ENCODE measurements around the gene VSX1. TPM values are rescaled to one million over a fixed set of nuclear protein-coding genes. Genes with fewer than 3 reads are reported as not detected.

The VSX1 gene
- total RNA-seq, 1 donor from 2014 or later: not detected

- Histone ChIP-seq H3K27ac (no peak overlapping the region), H3K4me1 (peaks cover 75% of the 10 kb centered on the region), H3K27me3 (ENCODE audit: low read depth) (no peaks in the 10 kb centered on the region), H3K36me3 (peaks cover 36% of the 10 kb centered on the region), H3K4me3 (no peak overlapping the region), H3K9me3 (no peaks in the 10 kb centered on the region)
- intact Hi-C loops (cut with DNase I): no loop called here
- ATAC-seq (no peak), DNase-seq (no peak)
- no peak for TF ChIP-seq CTCF (IDR thresholded peaks at IDR 0.05)
Observed at GRCh38 chr20:25044261-25044560, 37.7 kb downstream of the VSX1 start.

GRCh38 chr20:25043499-25044260 is 38.3 kb downstream of the VSX1 start:
- peaks cover 75% of the 10 kb centered on the region for H3K4me1 ChIP-seq
- no peaks in the 10 kb centered on the region for H3K27me3 ChIP-seq (ENCODE audit: low read depth)
- DNase-seq: peak; percentile 31
- no peak for ATAC-seq
- no peak overlapping the region for H3K4me3 ChIP-seq
- intact Hi-C loops (cut with DNase I): no loop called here
- H3K36me3 ChIP-seq: peaks cover 36% of the 10 kb centered on the region
- H3K27ac ChIP-seq: peak overlapping the region; percentile 69
- H3K9me3 ChIP-seq: no peaks in the 10 kb centered on the region
- no peak for TF ChIP-seq CTCF (IDR thresholded peaks at IDR 0.05)

- H3K27ac ChIP-seq: peak overlapping the region; percentile 69
- peaks cover 31% of the 10 kb centered on the region for H3K36me3 ChIP-seq
- DNase-seq (peak; percentile 89), ATAC-seq (peak; percentile 77 to 84)
- no peak for TF ChIP-seq CTCF (IDR thresholded peaks at IDR 0.05)
- H3K4me1 ChIP-seq: peaks cover 75% of the 10 kb centered on the region
- no peaks in the 10 kb centered on the region for H3K27me3 ChIP-seq (ENCODE audit: low read depth)
- intact Hi-C loops (cut with DNase I): no loop called here
- H3K4me3 ChIP-seq: no peak overlapping the region
- H3K9me3 ChIP-seq: no peaks in the 10 kb centered on the region
Observed at GRCh38 chr20:25042531-25043498, 39.1 kb downstream of the VSX1 start.

GRCh38 chr20:25041813-25042530 is 40.0 kb downstream of the VSX1 start:
- Histone ChIP-seq H3K9me3 (no peaks in the 10 kb centered on the region), H3K4me3 (no peak overlapping the region), H3K27ac (peak overlapping the region; percentile 73), H3K27me3 (ENCODE audit: low read depth) (no peaks in the 10 kb centered on the region), H3K36me3 (peaks cover 23% of the 10 kb centered on the region), H3K4me1 (peaks cover 75% of the 10 kb centered on the region)
- DNase-seq (peak; percentile 30), ATAC-seq (no peak)
- intact Hi-C loops (cut with DNase I): no loop called here
- TF ChIP-seq CTCF (IDR thresholded peaks at IDR 0.05): no peak

- H3K27ac ChIP-seq: peak overlapping the region; percentile 73
- ATAC-seq: peak; percentile 58 to 66
Observed at GRCh38 chr20:25040438-25040831, 41.5 kb downstream of the VSX1 start.

More at GRCh38 chr20:25040438-25040831, 41.5 kb downstream of the VSX1 start:
- Histone ChIP-seq H3K4me1 (peaks cover 81% of the 10 kb centered on the region), H3K4me3 (no peak overlapping the region), H3K27me3 (ENCODE audit: low read depth) (no peaks in the 10 kb centered on the region), H3K9me3 (no peaks in the 10 kb centered on the region), H3K36me3 (peaks cover 9% of the 10 kb centered on the region)
- peak; percentile 69 for DNase-seq
- intact Hi-C loops (cut with DNase I): no loop called here
- no peak for TF ChIP-seq CTCF (IDR thresholded peaks at IDR 0.05)

All from lower lobe of right lung (tissue), 2 donors.